A673 (cell line): ENCODE data around the gene LARGE2.

ENCODE experiments used
- EZH2 ChIP-seq: fragments of 200-600 bp; sonication (generic); IDR thresholded peaks from 2 replicates; pipeline ENCODE4 v1.6.1; 2017; ENCODE audit warnings: borderline replicate concordance, low read depth, mild to moderate bottlenecking, mixed read lengths, antibody characterized with exemption, low read length; ENCODE audit not compliant: poor library complexity, severe bottlenecking
- TF ChIP-seq, protein P1 (sequence below): fragments of 300-800, 200-600 bp; sonication (generic); conservative IDR thresholded peaks from 2 replicates; pipeline ENCODE4 v1.5.1; 2017; ENCODE audit warnings: low read depth, mild to moderate bottlenecking, antibody characterized with exemption, low read length, moderate library complexity, mixed read lengths

DNA sequence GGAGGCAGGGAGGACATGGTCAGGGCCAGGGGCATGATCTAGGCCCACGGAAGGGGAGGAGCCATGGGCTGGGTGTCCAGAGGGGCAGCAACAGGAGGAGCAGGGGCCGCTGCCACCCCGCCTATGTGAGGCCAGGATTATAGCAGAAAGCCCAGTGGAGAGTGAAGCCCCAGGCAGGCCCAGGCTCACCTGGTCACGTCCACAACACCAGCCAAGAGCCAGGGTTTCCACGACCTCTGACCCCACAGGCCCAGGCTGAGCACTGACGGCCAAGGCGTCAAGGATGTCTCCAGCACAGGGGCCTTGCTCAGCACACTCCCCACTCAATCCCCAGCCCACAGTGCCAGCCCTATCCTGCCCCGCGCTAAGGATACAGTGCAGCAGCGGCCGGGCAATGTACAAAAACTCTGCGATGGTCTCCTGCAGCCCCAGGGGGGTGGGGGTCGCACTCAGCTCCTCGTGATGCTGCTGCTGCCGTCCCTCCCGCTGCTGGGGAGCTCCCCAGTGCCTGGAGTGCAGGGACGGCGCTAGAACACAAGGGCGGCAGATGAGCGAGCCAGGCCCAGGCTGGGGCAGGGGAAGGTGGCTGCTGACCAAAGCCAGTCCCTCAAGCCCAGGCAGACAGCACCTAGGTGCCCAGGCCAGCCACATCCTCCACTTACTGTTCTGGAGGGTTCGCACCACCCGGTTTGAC is 8.4 kb upstream of the LARGE2 start:
- TF ChIP-seq, protein P1, sequence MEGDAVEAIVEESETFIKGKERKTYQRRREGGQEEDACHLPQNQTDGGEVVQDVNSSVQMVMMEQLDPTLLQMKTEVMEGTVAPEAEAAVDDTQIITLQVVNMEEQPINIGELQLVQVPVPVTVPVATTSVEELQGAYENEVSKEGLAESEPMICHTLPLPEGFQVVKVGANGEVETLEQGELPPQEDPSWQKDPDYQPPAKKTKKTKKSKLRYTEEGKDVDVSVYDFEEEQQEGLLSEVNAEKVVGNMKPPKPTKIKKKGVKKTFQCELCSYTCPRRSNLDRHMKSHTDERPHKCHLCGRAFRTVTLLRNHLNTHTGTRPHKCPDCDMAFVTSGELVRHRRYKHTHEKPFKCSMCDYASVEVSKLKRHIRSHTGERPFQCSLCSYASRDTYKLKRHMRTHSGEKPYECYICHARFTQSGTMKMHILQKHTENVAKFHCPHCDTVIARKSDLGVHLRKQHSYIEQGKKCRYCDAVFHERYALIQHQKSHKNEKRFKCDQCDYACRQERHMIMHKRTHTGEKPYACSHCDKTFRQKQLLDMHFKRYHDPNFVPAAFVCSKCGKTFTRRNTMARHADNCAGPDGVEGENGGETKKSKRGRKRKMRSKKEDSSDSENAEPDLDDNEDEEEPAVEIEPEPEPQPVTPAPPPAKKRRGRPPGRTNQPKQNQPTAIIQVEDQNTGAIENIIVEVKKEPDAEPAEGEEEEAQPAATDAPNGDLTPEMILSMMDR, result no peak
- TF ChIP-seq EZH2, result no peak
